Glutamatergic neuron (in vitro differentiated cells): ENCODE results near the gene CACNA1H. TPM values are rescaled to one million over a fixed set of nuclear protein-coding genes. Genes with fewer than 3 reads are reported as not detected.
A peak's percentile ranks its signal among the peaks of the same experiment; 100 is the strongest.
"Not testable (repeated sequence)": the region's sequence is repeated elsewhere in the genome, so short reads cannot be mapped to it uniquely, and the experiment has no call there.

Experiments used
- DNase-seq: peaks from one replicate; pipeline ENCODE4 v3.0.0; 2022
- H3K27ac Mint-ChIP-seq: one replicate; pipeline ENCODE4 v1.8.0; 2020; ENCODE audit warnings: mild to moderate bottlenecking, mixed read lengths, inconsistent platforms; ENCODE audit not compliant: unreplicated experiment
- H3K27me3 Mint-ChIP-seq: one replicate; pipeline ENCODE4 v1.8.0; 2020; ENCODE audit warnings: mild to moderate bottlenecking, moderate library complexity, mixed read lengths, inconsistent platforms; ENCODE audit not compliant: unreplicated experiment
- H3K36me3 Mint-ChIP-seq: one replicate; pipeline ENCODE4 v1.8.0; 2020; ENCODE audit warnings: mild to moderate bottlenecking, mixed read lengths, inconsistent platforms; ENCODE audit not compliant: unreplicated experiment
- H3K4me1 Mint-ChIP-seq: one replicate; pipeline ENCODE4 v1.8.0; 2020; ENCODE audit warnings: mild to moderate bottlenecking, low read depth, mixed read lengths, inconsistent platforms; ENCODE audit not compliant: unreplicated experiment
- H3K4me3 Mint-ChIP-seq: one replicate; pipeline ENCODE4 v1.8.0; 2020; ENCODE audit warnings: mild to moderate bottlenecking, mixed read lengths, inconsistent platforms; ENCODE audit not compliant: unreplicated experiment
- H3K9me3 Mint-ChIP-seq: one replicate; pipeline ENCODE4 v1.8.0; 2020; ENCODE audit warnings: mild to moderate bottlenecking, moderate library complexity, mixed read lengths, inconsistent platforms; ENCODE audit not compliant: unreplicated experiment
- CTCF ChIP-seq: fragments of 200-600 bp; sonication (generic); IDR thresholded peaks from one replicate; pipeline ENCODE4 v1.5.0; 2021; ENCODE audit not compliant: partially characterized antibody, unreplicated experiment
- total RNA-seq: library from RNA; stranded (reverse); fragmentation: NEBNext Ultra II Directional; extraction: Animal tissue kit (Norgen Biotek cat#: 25700); gene quantifications from one replicate; pipeline ENCODE4 v1.2.1, GENCODE V29; 2021; ENCODE audit not compliant: unreplicated experiment

Gene CACNA1H
- total RNA-seq, 1 donor from 2014 or later: 161 TPM

- Mint-ChIP-seq H3K4me3 (no peak overlapping the region), H3K9me3 (peaks cover 13% of the 10 kb centered on the region), H3K27me3 (peaks cover 5% of the 10 kb centered on the region), H3K27ac (no peak overlapping the region), H3K4me1 (peaks cover 15% of the 10 kb centered on the region), H3K36me3 (no peaks in the 10 kb centered on the region)
- DNase-seq: no peak
- TF ChIP-seq CTCF: no peak
Measured at GRCh38 chr16:1184156-1184868, 31.4 kb downstream of the CACNA1H start.

- Mint-ChIP-seq H3K27me3 (peaks cover 5% of the 10 kb centered on the region), H3K9me3 (peaks cover 12% of the 10 kb centered on the region), H3K27ac (no peak overlapping the region)
Measured at GRCh38 chr16:1184980-1185379, 32.1 kb downstream of the CACNA1H start.

GRCh38 chr16:1185460-1186207, 32.7 kb downstream of the CACNA1H start:
- Mint-ChIP-seq H3K4me1 (peaks cover 16% of the 10 kb centered on the region), H3K9me3 (peaks cover 12% of the 10 kb centered on the region)
- H3K4me3 Mint-ChIP-seq, H3K27ac Mint-ChIP-seq, H3K27me3 Mint-ChIP-seq, H3K36me3 Mint-ChIP-seq: not testable (repeated sequence)
- peak; percentile 69 for DNase-seq

More at GRCh38 chr16:1184980-1185379, 32.1 kb downstream of the CACNA1H start:
- TF ChIP-seq CTCF: no peak
- no peaks in the 10 kb centered on the region for H3K36me3 Mint-ChIP-seq
- DNase-seq: no peak
- H3K4me1 Mint-ChIP-seq: peaks cover 16% of the 10 kb centered on the region
- no peak overlapping the region for H3K4me3 Mint-ChIP-seq

GRCh38 chr16:1188432-1189189, 35.7 kb downstream of the CACNA1H start:
- Mint-ChIP-seq H3K4me3 (no peak overlapping the region), H3K27ac (peak overlapping the region; percentile 75), H3K4me1 (peaks cover 16% of the 10 kb centered on the region), H3K36me3 (no peaks in the 10 kb centered on the region), H3K27me3 (peaks cover 5% of the 10 kb centered on the region), H3K9me3 (peaks cover 10% of the 10 kb centered on the region)
- TF ChIP-seq CTCF: no peak
- peak; percentile 47 for DNase-seq

- peak overlapping the region; percentile 48 for H3K27ac Mint-ChIP-seq
- H3K9me3 Mint-ChIP-seq: peaks cover 7% of the 10 kb centered on the region
- H3K36me3 Mint-ChIP-seq: no peaks in the 10 kb centered on the region
- no peak for DNase-seq
- peaks cover 14% of the 10 kb centered on the region for H3K4me1 Mint-ChIP-seq
- H3K4me3 Mint-ChIP-seq: no peak overlapping the region
- no peak for TF ChIP-seq CTCF
- peaks cover 5% of the 10 kb centered on the region for H3K27me3 Mint-ChIP-seq
Measured at GRCh38 chr16:1189455-1189854, 36.5 kb downstream of the CACNA1H start.

GRCh38 chr16:1190789-1191188, 37.9 kb downstream of the CACNA1H start:
- not testable (repeated sequence) for H3K36me3 Mint-ChIP-seq, H3K27me3 Mint-ChIP-seq, H3K9me3 Mint-ChIP-seq, DNase-seq, H3K27ac Mint-ChIP-seq, H3K4me3 Mint-ChIP-seq
- H3K4me1 Mint-ChIP-seq: peaks cover 14% of the 10 kb centered on the region
